ENCODE results near the gene SPECC1.

SPECC1 gene

DNA sequence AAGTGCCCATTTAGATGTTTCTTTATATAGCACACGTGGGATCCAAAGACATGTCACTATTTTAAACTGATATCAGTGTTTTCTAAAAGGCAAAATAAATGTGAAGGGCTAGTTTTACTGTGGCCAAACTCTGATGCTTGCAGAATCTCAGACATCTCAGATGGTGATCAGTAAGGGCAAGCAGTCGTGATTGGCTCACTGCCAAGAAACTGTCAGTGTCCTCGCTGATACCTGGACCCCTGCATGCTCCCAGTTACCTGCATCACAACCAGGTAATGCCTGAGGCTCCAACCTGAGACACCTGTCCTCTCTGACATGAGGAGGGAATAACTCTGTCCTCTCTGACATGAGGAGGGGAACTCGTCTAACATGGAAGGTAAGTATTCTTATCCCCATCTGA lies 114.0 kb downstream of the SPECC1 start:
- 87% methylated on average over 4 of the region's 4 CpGs for WGBS

DNA sequence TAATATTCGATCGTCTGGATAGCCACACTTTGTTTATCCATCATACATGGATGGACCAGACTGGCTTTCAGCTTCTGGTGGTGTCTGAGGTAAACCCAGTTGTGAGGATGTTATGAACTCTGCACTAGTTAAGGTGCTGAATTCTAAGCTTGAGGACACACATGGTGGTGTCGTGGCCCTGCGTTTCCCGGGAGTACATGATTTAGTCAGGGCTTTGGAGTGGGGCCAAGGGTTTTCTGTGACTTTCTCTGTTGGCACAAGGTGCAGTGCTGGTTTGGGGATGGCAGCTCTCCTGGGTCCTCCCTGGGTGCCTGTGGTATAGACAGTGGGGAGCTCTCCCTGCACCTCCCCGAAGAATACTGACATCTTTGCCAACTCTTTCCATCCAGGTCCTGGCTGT lies 116.6 kb downstream of the SPECC1 start:
- Histone ChIP-seq H3K27me3 (ENCODE audit: control insufficient read depth in 1 of 2, insufficient read depth in 1 of 2, low read length in 2 of 2) (peaks cover 8 to 18% of the 10 kb centered on the region in 2 experiments), H4K91ac (ENCODE audit: low read length) (no peak overlapping the region), H3K4me3 (ENCODE audit: insufficient read depth in 1 of 2, low read depth in 1 of 2, low read length in 2 of 2) (no peak overlapping the region), H3K23ac (ENCODE audit: low read length in 2 of 2) (no peak overlapping the region), H4K8ac (ENCODE audit: low read length) (no peak overlapping the region), H2BK15ac (ENCODE audit: low read depth, poor library complexity, severe bottlenecking) (no peak overlapping the region), H3K27ac (ENCODE audit: low read length, poor library complexity, severe bottlenecking) (no peak overlapping the region), H2BK5ac (ENCODE audit: low read depth, low read length, poor library complexity, severe bottlenecking) (no peak overlapping the region), H3K4me2 (ENCODE audit: low read length, poor library complexity, severe bottlenecking) (no peak overlapping the region), H3K9ac (ENCODE audit: low read length) (no peak overlapping the region), H3K18ac (ENCODE audit: low read depth in 1 of 2, low read length in 2 of 2) (no peak overlapping the region), H3K9me3 (ENCODE audit: control insufficient read depth, low read length) (no peaks in the 10 kb centered on the region), H3K79me1 (replicated peaks; ENCODE audit: low read length, poor library complexity, severe bottlenecking) (no peaks in the 10 kb centered on the region), H2AK5ac (ENCODE audit: low read length, severe bottlenecking) (no peak overlapping the region), H3K14ac (ENCODE audit: low read length in 2 of 2) (no peak overlapping the region), H3K36me3 (ENCODE audit: control insufficient read depth in 1 of 2, insufficient read depth in 2 of 2, low read depth in 1 of 2, low read length in 2 of 2) (peaks cover 0 to 4% of the 10 kb centered on the region in 2 experiments), H3K4me1 (ENCODE audit: control insufficient read depth, insufficient read depth, low read depth, low read length) (peaks cover 2% of the 10 kb centered on the region), H2AFZ (ENCODE audit: low read depth, low read length) (no peak overlapping the region), H3K4ac (ENCODE audit: low read depth in 1 of 2, low read length in 2 of 2) (no peak overlapping the region), H2BK120ac (ENCODE audit: low read depth, low read length) (no peak overlapping the region), H2BK12ac (ENCODE audit: low read length in 2 of 2) (no peak overlapping the region)
- WGBS = 89% methylated on average over 6 of the region's 6 CpGs
- no peak for DNase-seq

More for the DNA sequence above, 114.0 kb downstream of the SPECC1 start:
- Histone ChIP-seq H3K4ac (ENCODE audit: low read depth in 1 of 2, low read length in 2 of 2) (no peak overlapping the region), H3K27me3 (ENCODE audit: control insufficient read depth in 1 of 2, insufficient read depth in 1 of 2, low read length in 2 of 2) (peaks cover 8 to 18% of the 10 kb centered on the region in 2 experiments), H4K91ac (ENCODE audit: low read length) (no peak overlapping the region), H3K18ac (ENCODE audit: low read depth in 1 of 2, low read length in 2 of 2) (no peak overlapping the region), H3K4me3 (ENCODE audit: insufficient read depth in 1 of 2, low read depth in 1 of 2, low read length in 2 of 2) (no peak overlapping the region), H3K14ac (ENCODE audit: low read length in 2 of 2) (no peak overlapping the region), H2BK120ac (ENCODE audit: low read depth, low read length) (no peak overlapping the region), H2AFZ (ENCODE audit: low read depth, low read length) (no peak overlapping the region), H3K4me2 (ENCODE audit: low read length, poor library complexity, severe bottlenecking) (no peak overlapping the region), H3K79me1 (replicated peaks; ENCODE audit: low read length, poor library complexity, severe bottlenecking) (no peaks in the 10 kb centered on the region), H2AK5ac (ENCODE audit: low read length, severe bottlenecking) (no peak overlapping the region), H3K9me3 (ENCODE audit: control insufficient read depth, low read length) (no peaks in the 10 kb centered on the region), H3K23ac (ENCODE audit: low read length in 2 of 2) (no peak overlapping the region), H3K4me1 (ENCODE audit: control insufficient read depth, insufficient read depth, low read depth, low read length) (peaks cover 2% of the 10 kb centered on the region), H2BK12ac (ENCODE audit: low read length in 2 of 2) (no peak overlapping the region), H3K9ac (ENCODE audit: low read length) (no peak overlapping the region), H4K8ac (ENCODE audit: low read length) (no peak overlapping the region), H3K36me3 (ENCODE audit: control insufficient read depth in 1 of 2, insufficient read depth in 2 of 2, low read depth in 1 of 2, low read length in 2 of 2) (peaks cover 0 to 4% of the 10 kb centered on the region in 2 experiments), H3K27ac (ENCODE audit: low read length, poor library complexity, severe bottlenecking) (no peak overlapping the region), H2BK15ac (ENCODE audit: low read depth, poor library complexity, severe bottlenecking) (no peak overlapping the region), H2BK5ac (ENCODE audit: low read depth, low read length, poor library complexity, severe bottlenecking) (no peak overlapping the region)
- DNase-seq = no peak

DNA sequence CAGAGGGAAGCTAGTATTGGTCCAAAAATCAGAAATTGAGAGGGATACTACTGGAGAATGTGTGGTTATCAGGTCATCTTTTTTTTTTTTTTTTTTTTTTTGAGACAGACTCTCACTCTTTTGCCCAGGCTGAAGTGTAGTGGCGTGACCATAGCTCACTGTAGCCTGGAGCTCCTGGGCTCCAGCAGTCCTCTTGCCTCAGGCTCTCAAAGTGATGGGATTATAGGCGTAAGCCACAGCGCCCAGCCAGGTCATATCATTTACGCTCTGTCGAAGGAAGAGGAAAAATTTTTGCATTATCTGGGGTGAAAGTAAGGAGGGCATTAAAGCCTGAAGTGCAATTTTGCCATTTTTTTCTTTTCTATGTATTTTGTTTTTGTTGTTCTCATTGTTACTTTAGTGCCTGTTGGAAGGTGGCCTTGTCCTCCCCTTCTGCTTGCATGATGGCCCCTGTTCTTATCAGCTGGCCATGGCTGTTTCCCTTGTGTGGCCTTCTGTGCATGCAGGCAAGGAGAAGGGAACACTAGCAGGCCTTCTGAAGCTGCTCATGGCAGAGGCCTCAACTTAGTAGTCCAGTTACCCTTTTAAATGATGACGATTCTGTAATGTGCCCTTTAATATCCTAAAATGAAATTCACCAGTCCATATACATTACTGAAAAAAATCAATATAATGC lies 118.3 kb downstream of the SPECC1 start:
- no peak overlapping the region for H4K8ac ChIP-seq (ENCODE audit: low read length)
- H3K27me3 ChIP-seq (ENCODE audit: control insufficient read depth in 1 of 2, insufficient read depth in 1 of 2, low read length in 2 of 2) = peaks cover 8 to 18% of the 10 kb centered on the region in 2 experiments
- H3K27ac ChIP-seq (ENCODE audit: low read length, poor library complexity, severe bottlenecking) = no peak overlapping the region
- no peak overlapping the region for H2BK15ac ChIP-seq (ENCODE audit: low read depth, poor library complexity, severe bottlenecking)
- no peak overlapping the region for H3K4me3 ChIP-seq (ENCODE audit: insufficient read depth in 1 of 2, low read depth in 1 of 2, low read length in 2 of 2)
- no peak overlapping the region for H2BK5ac ChIP-seq (ENCODE audit: low read depth, low read length, poor library complexity, severe bottlenecking)
- H3K4me1 ChIP-seq (ENCODE audit: control insufficient read depth, insufficient read depth, low read depth, low read length) = no peaks in the 10 kb centered on the region
- no peak overlapping the region for H3K23ac ChIP-seq (ENCODE audit: low read length in 2 of 2)
- DNase-seq = no peak
- H2BK120ac ChIP-seq (ENCODE audit: low read depth, low read length) = no peak overlapping the region
- no peaks in the 10 kb centered on the region for H3K9me3 ChIP-seq (ENCODE audit: control insufficient read depth, low read length)
- H4K91ac ChIP-seq (ENCODE audit: low read length) = no peak overlapping the region
- H3K79me1 ChIP-seq (replicated peaks; ENCODE audit: low read length, poor library complexity, severe bottlenecking) = no peaks in the 10 kb centered on the region
- no peak overlapping the region for H3K4me2 ChIP-seq (ENCODE audit: low read length, poor library complexity, severe bottlenecking)
- no peak overlapping the region for H3K14ac ChIP-seq (ENCODE audit: low read length in 2 of 2)
- H3K18ac ChIP-seq (ENCODE audit: low read depth in 1 of 2, low read length in 2 of 2) = peak overlapping the region in 1 of 2 experiments; percentile 33
- H2AK5ac ChIP-seq (ENCODE audit: low read length, severe bottlenecking) = no peak overlapping the region
- H3K36me3 ChIP-seq (ENCODE audit: control insufficient read depth in 1 of 2, insufficient read depth in 2 of 2, low read depth in 1 of 2, low read length in 2 of 2) = peaks cover 0 to 4% of the 10 kb centered on the region in 2 experiments
- no peak overlapping the region for H2BK12ac ChIP-seq (ENCODE audit: low read length in 2 of 2)
- 98% methylated on average over 5 of the region's 6 CpGs for WGBS
- H3K4ac ChIP-seq (ENCODE audit: low read depth in 1 of 2, low read length in 2 of 2) = no peak overlapping the region
- H2AFZ ChIP-seq (ENCODE audit: low read depth, low read length) = no peak overlapping the region
- no peak overlapping the region for H3K9ac ChIP-seq (ENCODE audit: low read length)

DNA sequence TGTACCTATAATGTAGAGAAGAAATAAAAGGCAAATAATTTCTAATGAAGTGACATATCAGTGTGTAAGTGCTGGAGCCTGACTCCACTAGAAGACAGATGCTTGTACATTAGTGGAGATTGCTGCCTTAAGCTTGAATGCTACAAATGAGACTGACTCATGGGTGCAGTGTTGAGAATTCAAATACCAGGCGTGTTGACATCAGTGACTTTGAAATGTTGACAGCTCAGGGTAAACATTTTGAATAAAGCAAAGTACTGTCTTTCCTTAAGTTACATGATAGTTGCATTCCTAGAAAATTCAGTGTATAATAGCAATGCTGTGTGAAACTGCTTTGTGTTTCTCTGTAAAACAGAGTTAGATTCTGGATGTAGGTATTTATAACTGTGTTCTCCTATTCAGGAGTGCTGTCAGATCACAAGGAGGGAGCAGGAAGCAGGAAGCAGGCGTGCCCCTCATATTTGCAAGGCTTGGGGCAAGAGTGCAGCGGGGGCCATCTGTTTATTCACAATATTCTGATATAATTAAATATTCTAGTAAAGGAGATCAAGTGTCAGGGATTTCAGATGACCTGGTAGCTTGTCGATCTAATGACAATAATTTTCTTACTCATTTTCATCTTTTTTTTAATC lies 119.0 kb downstream of the SPECC1 start:
- no peak overlapping the region for H3K4ac ChIP-seq (ENCODE audit: low read depth in 1 of 2, low read length in 2 of 2)
- no peak overlapping the region for H3K14ac ChIP-seq (ENCODE audit: low read length in 2 of 2)
- no peak overlapping the region for H2BK120ac ChIP-seq (ENCODE audit: low read depth, low read length)
- no peak overlapping the region for H3K9ac ChIP-seq (ENCODE audit: low read length)
- H2BK5ac ChIP-seq (ENCODE audit: low read depth, low read length, poor library complexity, severe bottlenecking) = no peak overlapping the region
- no peak overlapping the region for H3K4me2 ChIP-seq (ENCODE audit: low read length, poor library complexity, severe bottlenecking)
- no peak overlapping the region for H3K4me3 ChIP-seq (ENCODE audit: insufficient read depth in 1 of 2, low read depth in 1 of 2, low read length in 2 of 2)
- no peak overlapping the region for H2BK12ac ChIP-seq (ENCODE audit: low read length in 2 of 2)
- H4K8ac ChIP-seq (ENCODE audit: low read length) = no peak overlapping the region
- H3K27ac ChIP-seq (ENCODE audit: low read length, poor library complexity, severe bottlenecking) = no peak overlapping the region
- no peak overlapping the region for H3K23ac ChIP-seq (ENCODE audit: low read length in 2 of 2)
- no peaks in the 10 kb centered on the region for H3K9me3 ChIP-seq (ENCODE audit: control insufficient read depth, low read length)
- H2AK5ac ChIP-seq (ENCODE audit: low read length, severe bottlenecking) = no peak overlapping the region
- H2AFZ ChIP-seq (ENCODE audit: low read depth, low read length) = no peak overlapping the region
- H3K4me1 ChIP-seq (ENCODE audit: control insufficient read depth, insufficient read depth, low read depth, low read length) = no peaks in the 10 kb centered on the region
- H4K91ac ChIP-seq (ENCODE audit: low read length) = no peak overlapping the region
- peaks cover 0 to 4% of the 10 kb centered on the region in 2 experiments for H3K36me3 ChIP-seq (ENCODE audit: control insufficient read depth in 1 of 2, insufficient read depth in 2 of 2, low read depth in 1 of 2, low read length in 2 of 2)
- WGBS = 0% methylated on average over 1 of the region's 4 CpGs
- peaks cover 7 to 17% of the 10 kb centered on the region in 2 experiments for H3K27me3 ChIP-seq (ENCODE audit: control insufficient read depth in 1 of 2, insufficient read depth in 1 of 2, low read length in 2 of 2)
- no peaks in the 10 kb centered on the region for H3K79me1 ChIP-seq (replicated peaks; ENCODE audit: low read length, poor library complexity, severe bottlenecking)
- no peak overlapping the region for H3K18ac ChIP-seq (ENCODE audit: low read depth in 1 of 2, low read length in 2 of 2)
- H2BK15ac ChIP-seq (ENCODE audit: low read depth, poor library complexity, severe bottlenecking) = no peak overlapping the region
- peak; percentile 57 for DNase-seq

Measured in mesenchymal stem cell (in vitro differentiated cells and primary cell).